ENCODE results near the gene PARD3B. TPM values are rescaled to one million over a fixed set of nuclear protein-coding genes. Genes with fewer than 3 reads are reported as not detected.

Gene PARD3B
- total and polyA plus RNA-seq, 2 donors from 2014 or later = 5.3 to 29.6 TPM

DNA sequence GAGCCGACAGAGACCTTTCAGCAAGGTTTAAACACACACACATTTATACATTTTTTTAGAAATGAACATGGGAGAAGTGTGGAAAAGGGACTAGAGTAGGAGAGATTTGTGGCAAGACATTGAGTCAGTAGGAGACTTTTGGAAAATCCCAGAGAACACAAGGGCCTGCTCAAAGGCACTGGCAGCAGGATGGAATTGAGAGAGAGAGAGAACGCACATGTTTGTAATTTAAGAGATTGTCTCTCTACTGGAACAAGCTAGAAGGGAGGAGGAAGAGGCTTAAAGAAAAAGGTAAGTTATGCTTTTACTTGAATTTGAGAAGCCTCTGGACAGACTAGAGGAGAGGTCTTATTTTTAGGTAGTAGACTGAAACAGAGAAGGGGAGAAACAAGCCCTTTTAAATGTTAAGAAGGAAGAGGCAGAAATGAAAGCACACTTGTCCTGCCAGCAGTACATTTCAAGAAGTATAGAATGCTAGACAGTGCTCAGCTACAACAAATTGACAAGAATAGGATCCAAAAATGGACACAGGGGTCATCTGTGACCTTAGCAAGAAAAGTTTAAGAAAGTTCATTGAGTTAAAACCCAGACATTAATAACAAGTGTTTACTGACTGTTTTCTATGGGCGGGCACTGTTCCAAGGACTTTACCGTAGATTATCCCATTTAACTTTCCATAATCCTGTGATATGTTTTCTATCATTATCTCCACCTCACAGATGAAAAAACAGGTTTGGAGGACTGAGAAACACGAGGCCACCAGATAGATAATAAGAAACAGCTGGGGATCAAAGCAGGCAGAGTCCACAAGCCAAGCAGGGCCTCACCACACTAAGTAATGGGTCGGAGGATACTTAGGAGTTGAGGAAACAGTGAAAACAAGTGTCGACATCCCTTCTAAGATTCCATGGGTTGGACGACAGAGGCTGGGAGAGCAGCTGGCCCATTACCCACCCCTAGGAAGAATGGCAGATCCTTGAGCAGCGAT, 830.5 kb downstream of the PARD3B start:
- no peak overlapping the region for H3K9ac ChIP-seq (ENCODE audit: low read length in 3 of 3)
- H3K36me3 ChIP-seq (ENCODE audit: control insufficient read depth in 2 of 3, insufficient read depth in 3 of 3, low read length in 3 of 3) = no peaks in the 10 kb centered on the region
- H3K4me1 ChIP-seq (ENCODE audit: control insufficient read depth in 2 of 3, insufficient read depth in 2 of 3, low read depth in 1 of 3, low read length in 3 of 3) = no peaks in the 10 kb centered on the region
- DNase-seq = no peak
- FAIRE-seq = no peak
- no peaks in the 10 kb centered on the region for H3K9me3 ChIP-seq (ENCODE audit: control insufficient read depth in 2 of 3, insufficient read depth in 1 of 3, low read length in 3 of 3)
- H3K27me3 ChIP-seq (ENCODE audit: control insufficient read depth, insufficient read depth, low read length) = no peaks in the 10 kb centered on the region
- H3K4me3 ChIP-seq (ENCODE audit: low read length in 3 of 3) = no peak overlapping the region
- H3K27ac ChIP-seq (ENCODE audit: low read depth in 2 of 2, low read length in 2 of 2) = no peak overlapping the region
- TF ChIP-seq, protein P1, sequence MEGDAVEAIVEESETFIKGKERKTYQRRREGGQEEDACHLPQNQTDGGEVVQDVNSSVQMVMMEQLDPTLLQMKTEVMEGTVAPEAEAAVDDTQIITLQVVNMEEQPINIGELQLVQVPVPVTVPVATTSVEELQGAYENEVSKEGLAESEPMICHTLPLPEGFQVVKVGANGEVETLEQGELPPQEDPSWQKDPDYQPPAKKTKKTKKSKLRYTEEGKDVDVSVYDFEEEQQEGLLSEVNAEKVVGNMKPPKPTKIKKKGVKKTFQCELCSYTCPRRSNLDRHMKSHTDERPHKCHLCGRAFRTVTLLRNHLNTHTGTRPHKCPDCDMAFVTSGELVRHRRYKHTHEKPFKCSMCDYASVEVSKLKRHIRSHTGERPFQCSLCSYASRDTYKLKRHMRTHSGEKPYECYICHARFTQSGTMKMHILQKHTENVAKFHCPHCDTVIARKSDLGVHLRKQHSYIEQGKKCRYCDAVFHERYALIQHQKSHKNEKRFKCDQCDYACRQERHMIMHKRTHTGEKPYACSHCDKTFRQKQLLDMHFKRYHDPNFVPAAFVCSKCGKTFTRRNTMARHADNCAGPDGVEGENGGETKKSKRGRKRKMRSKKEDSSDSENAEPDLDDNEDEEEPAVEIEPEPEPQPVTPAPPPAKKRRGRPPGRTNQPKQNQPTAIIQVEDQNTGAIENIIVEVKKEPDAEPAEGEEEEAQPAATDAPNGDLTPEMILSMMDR (IDR thresholded peaks at IDR 0.05; ENCODE audit: borderline replicate concordance, extremely low read depth, insufficient read depth) = no peak
- intact Hi-C loops (cut with DNase I) = no loop called here

DNA sequence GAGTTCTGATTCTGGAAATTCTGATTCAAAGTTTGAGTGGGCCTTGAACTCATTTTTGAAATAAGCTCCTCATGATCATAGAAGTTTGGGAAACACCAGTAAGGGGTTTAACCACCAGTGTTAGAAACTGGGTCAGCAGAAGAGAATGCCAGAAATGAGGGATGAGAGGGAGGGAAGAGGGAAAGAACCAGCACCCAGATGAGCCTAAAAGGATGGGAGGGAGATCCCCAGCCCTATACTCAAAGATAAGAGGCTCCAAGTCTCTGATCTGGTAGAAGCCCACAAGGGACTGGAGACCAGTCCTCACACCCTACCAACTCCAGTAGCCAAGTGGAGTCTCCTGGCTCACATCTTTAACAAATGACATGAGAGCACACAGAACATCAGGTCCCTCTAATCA, 832.0 kb downstream of the PARD3B start:
- DNase-seq = no peak
- no peaks in the 10 kb centered on the region for H3K27me3 ChIP-seq (ENCODE audit: control insufficient read depth, insufficient read depth, low read length)

DNA sequence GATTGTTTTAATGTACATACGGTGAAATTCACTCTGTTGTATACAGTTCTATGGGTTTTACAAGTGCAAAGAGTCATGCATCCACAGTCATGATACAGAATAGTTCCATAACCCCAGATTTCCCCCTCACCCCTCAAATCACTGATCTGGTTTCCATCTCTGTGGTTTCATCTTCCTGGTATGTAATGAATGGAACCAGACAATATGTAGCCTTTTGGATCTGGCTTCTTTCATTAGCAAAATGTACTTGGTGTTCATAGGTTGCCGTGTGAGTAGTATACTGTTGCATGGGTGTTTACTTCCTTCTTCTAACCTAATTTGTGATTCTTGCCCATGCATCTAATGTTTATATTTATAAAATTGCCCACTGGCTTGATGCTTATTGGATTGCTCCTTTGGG, 838.3 kb downstream of the PARD3B start:
- no peak overlapping the region for H3K27ac ChIP-seq (ENCODE audit: low read depth in 2 of 2, low read length in 2 of 2)
- no peaks in the 10 kb centered on the region for H3K9me3 ChIP-seq (ENCODE audit: control insufficient read depth in 2 of 3, insufficient read depth in 1 of 3, low read length in 3 of 3)
- no peaks in the 10 kb centered on the region for H3K4me1 ChIP-seq (ENCODE audit: control insufficient read depth in 2 of 3, insufficient read depth in 2 of 3, low read depth in 1 of 3, low read length in 3 of 3)
- no peak for FAIRE-seq
- intact Hi-C loops (cut with DNase I) = no loop called here
- DNase-seq = no peak
- H3K4me3 ChIP-seq (ENCODE audit: low read length in 3 of 3) = no peak overlapping the region
- TF ChIP-seq, protein P1 (IDR thresholded peaks at IDR 0.05; ENCODE audit: borderline replicate concordance, extremely low read depth, insufficient read depth) = no peak
- H3K9ac ChIP-seq (ENCODE audit: low read length in 3 of 3) = no peak overlapping the region
- no peaks in the 10 kb centered on the region for H3K27me3 ChIP-seq (ENCODE audit: control insufficient read depth, insufficient read depth, low read length)
- H3K36me3 ChIP-seq (ENCODE audit: control insufficient read depth in 2 of 3, insufficient read depth in 3 of 3, low read length in 3 of 3) = no peaks in the 10 kb centered on the region

More for the DNA sequence above, 832.0 kb downstream of the PARD3B start:
- TF ChIP-seq, protein P1 (IDR thresholded peaks at IDR 0.05; ENCODE audit: borderline replicate concordance, extremely low read depth, insufficient read depth) = no peak
- Histone ChIP-seq H3K9ac (ENCODE audit: low read length in 3 of 3) (no peak overlapping the region), H3K9me3 (ENCODE audit: control insufficient read depth in 2 of 3, insufficient read depth in 1 of 3, low read length in 3 of 3) (no peaks in the 10 kb centered on the region), H3K27ac (ENCODE audit: low read depth in 2 of 2, low read length in 2 of 2) (no peak overlapping the region), H3K36me3 (ENCODE audit: control insufficient read depth in 2 of 3, insufficient read depth in 3 of 3, low read length in 3 of 3) (no peaks in the 10 kb centered on the region), H3K4me1 (ENCODE audit: control insufficient read depth in 2 of 3, insufficient read depth in 2 of 3, low read depth in 1 of 3, low read length in 3 of 3) (no peaks in the 10 kb centered on the region), H3K4me3 (ENCODE audit: low read length in 3 of 3) (no peak overlapping the region)
- no peak for FAIRE-seq
- intact Hi-C loops (cut with DNase I) = no loop called here
